GM23248 (cell line): ENCODE data around the gene LUM.

Source experiments
- EZH2 ChIP-seq: fragments of 200-600 bp; sonication (generic); IDR thresholded peaks from 2 replicates; pipeline ENCODE4 v1.6.1; 2018; ENCODE audit warnings: antibody characterized with exemption, mild to moderate bottlenecking; ENCODE audit not compliant: insufficient read depth, poor library complexity, severe bottlenecking
- EZH2phosphoT487 ChIP-seq: fragments of 200-600 bp; sonication (generic); IDR thresholded peaks from 2 replicates; pipeline ENCODE4 v1.6.1; 2018; ENCODE audit warnings: antibody characterized with exemption, moderate library complexity, mild to moderate bottlenecking, low read depth; ENCODE audit not compliant: insufficient read depth

DNA sequence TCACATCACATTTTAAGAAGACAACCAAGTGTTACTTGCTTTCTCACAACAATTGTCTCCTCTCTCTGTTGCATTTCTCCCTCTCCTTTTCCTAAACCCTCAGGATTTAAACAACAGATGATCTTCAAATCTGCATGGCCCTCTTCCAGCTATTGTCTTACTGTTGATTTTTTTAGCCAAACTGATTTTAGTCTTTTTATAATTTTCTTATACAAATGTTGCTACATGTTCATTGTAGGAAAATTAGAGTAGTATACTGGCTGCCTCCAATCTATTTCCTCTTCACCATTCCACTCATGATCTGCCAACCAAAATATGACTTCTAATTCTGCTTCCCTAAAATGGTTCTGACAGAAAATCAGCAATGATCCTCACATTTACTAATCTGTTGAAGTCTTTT is 52.1 kb downstream of the LUM start:
- TF ChIP-seq EZH2 (no peak), EZH2phosphoT487 (no peak)
